Stimulated activated CD8-positive, alpha-beta memory T cell treated with anti-CD3 and anti-CD28 coated beads, Interleukin-2, amount 100 ng/mL, for 1 hour (primary cell): ENCODE results near the gene DNAH3.
"Not testable (repeated sequence)": the region's sequence is repeated elsewhere in the genome, so short reads cannot be mapped to it uniquely, and the experiment has no call there.

Experiments
- DNase-seq, 2 donors: peaks; one replicate each; pipeline ENCODE4 v3.0.0-alpha.2; 2020; ENCODE audit warnings: low read depth in 2 of 2

The DNAH3 gene

DNA sequence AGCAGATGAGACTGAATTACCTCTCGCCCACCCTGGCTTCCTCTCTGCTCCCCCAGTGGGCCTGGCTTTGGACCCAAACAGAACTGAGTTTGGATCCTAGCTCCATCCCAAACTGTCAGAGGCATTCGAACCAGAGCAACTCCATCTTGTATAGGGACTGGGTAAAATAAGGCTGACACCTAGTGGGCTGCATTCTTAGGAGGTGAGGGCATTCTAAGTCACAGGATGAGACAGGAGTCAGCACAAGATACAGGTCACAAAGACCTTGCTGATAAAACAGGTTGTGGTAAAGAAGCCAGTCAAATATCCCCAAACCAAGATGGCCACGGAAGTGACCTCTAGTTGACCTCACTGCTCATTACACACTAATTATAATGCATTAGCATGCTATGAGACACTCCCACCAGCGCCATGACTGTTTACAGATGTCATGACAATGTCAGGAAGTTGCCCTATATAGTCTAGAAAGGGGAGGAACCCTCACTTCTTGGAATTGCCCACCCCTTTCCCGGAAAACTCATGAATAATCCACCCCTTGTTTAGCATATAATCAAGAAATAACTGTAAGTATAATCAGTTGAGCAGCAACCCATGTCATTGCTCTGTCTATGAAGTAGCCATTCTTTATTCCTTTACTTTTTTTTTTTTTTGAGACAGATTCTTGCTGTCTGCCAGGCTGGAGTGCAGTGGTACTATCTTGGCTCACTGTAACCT, 205.6 kb downstream of the DNAH3 start:
- no peak for DNase-seq

DNA sequence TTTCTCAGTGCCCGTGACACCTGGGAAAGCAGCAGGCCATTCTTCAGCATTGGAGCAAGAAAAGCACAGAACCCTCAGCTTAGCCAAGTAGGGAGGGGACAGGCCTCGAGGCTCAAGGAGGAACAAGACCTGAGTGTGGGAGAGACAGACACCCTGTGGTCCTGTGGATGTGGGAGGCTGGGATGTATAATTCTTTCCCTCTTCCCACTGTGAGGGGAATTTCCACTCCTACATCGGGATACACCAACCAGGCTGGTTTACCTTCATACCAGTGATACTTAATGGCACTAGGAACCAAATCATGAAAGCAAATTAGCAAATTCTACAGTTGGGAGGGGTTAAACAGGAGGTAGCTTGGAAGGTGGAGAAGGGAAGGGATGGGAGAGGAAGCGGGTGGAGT, 208.4 kb downstream of the DNAH3 start:
- DNase-seq: no peak

DNA sequence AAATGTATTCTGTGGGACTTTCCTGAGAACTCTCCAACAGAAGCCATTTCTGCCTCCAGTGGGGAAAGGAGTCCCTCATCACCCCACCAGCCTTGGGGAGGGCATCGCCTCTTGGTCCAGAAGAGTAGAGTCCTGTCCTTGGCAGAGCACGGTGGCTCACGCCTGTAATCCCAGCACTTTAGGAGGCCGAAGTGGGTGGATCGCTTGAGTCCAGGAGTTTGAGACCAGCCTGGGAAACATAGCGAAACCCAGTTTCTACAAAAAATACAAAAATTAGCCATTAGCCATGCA, 209.1 kb downstream of the DNAH3 start:
- no peak for DNase-seq

DNA sequence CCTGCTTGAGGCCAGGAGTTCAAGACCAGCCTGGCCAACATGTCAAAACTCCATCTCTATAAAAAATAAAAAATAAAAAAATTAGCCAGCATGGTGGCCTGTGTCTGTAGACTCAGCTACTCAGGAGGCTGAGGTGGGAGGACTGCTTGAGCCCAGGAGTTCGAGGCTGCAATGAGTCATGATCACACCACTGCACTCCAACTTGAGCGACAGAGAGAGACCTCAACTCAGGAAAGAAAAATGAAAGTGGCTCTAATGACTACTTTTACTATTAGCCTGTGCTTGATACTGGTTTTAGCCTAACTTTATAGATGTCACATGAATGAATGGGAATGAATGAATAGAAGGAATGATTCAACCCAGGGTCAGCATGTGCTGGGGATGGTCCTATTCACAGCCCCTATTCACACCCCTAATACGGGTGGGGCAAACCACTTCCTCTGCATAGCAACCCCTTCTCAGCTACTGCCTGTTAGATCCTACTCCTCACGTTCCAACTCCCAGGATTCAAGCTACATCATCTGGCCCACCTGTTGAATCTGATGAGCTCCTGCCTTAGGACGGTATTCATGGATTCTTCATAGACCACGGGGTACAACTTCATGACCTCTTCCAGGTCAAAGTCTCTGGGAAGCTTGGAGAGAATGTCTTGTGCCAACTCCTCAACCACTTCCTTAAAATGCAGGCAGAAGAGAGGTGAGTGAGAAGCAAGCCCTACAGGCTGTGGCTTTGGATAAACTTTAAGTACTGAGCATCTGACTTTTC, 209.6 kb downstream of the DNAH3 start:
- DNase-seq: no peak

DNA sequence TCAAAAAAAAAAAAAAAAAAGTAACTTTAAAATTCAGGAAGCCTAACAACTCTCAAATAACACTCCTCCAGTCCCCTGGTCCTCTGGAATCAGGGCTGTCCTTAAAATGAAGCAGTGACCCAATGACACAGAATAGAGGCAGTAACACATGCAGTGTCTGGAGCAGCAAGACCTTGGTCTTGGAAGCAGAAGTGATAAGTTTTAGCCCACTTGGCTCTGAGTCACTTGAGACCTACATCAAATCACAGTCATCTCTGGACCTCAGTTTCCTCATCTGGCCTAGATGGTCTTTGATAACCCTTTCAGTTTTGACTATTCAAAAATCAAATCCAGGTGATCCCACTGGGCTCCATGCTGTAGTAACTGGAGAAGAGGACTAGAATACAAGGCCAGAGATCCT, 211.0 kb downstream of the DNAH3 start:
- DNase-seq: no peak

DNA sequence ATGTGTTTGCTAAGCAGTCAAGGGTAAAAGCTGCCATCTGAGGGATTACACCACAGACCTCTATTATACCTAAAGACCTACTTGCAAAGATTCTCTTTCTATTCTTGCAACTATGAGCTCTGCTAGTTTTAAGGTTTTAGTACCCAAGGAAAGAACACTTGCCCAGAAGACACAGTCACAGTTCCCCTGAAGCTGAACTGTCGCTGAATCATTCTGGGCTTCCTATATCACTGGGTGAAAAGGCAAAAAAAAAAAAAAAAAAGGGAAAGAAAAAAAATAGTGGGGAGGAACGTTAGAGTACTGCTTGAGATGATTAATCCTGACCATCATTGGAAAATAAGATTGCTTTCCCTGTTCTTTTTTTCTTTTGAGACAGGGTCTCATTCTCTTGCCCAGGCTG, 212.2 kb downstream of the DNAH3 start:
- no peak for DNase-seq

DNA sequence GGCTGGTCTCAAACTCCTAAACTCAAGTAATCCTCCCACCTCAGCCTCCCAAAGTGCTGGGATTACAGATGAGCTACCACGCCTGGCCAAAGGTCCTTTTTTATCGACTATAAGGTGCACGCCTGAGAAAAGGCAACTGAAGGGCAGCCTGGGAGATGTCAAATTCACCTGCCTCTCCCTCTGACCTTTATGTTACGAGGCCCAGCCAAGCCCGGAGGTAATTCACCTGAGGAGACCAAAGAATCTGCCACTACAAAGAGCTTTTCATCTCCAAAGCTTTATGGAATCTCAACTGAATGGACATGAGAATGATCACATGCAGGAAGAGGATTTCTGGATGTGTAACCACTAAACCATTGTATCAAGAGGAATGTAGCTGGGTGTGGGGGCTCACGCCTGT, 212.9 kb downstream of the DNAH3 start:
- no peak for DNase-seq

DNA sequence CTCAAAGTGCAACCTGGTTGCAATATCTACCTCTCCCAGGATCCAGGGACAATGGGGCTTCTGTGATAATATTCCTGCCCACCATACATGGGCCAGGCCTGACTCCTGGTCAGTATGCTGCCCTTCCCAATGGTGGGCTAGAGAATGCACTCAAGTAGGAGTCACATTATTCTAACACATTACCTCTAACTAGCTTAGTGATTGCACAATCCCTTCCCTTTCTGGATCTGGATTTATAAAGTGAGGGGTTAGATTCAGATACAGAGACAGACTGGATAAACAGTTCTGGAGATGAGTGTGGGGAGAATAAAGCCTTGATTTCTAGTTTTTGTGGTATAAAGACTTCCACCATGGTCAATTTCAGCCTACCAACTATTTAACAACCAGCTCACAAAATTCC, 217.1 kb downstream of the DNAH3 start:
- DNase-seq: no peak

DNA sequence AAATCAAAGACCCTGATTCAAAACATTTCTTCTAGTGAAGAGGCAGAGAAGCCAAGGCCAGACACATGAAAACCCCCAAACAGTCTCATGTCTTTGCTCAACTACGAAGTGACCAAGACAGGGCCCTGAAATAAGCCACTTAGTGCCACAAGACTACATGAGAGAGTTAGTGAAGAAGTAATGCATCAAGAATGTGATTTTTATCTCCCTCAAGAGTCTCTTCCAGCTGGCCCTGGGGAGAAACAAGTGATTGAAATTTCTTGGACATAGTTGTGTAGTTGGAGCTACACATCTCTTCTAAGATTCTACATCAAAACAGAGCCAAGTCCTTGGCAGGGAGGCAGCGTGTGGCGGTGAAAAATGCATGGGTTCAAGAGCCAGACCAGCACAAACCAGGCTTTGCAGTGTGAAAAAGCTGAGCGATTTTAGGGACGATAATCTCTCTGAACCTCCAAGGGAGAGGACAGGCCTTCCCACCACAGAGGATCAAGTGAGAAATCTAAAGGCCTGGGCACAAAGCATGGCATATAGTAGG, 219.5 kb downstream of the DNAH3 start:
- no peak for DNase-seq

DNA sequence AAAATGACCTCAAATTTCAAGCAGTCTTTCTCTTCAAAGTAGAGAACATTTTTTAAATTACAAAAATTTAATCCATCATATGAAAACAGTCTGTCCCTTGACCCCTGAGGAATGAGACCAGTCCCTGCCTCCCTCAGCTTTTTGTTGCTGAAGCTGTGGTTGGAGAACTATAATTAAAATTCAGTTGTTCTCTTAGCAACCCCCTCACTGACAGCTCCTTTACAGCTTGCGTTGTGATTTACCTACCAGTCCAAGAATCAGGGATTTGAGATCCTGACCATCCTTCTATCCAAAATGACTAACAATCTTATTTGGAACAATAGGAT, 220.3 kb downstream of the DNAH3 start:
- no peak for DNase-seq

DNA sequence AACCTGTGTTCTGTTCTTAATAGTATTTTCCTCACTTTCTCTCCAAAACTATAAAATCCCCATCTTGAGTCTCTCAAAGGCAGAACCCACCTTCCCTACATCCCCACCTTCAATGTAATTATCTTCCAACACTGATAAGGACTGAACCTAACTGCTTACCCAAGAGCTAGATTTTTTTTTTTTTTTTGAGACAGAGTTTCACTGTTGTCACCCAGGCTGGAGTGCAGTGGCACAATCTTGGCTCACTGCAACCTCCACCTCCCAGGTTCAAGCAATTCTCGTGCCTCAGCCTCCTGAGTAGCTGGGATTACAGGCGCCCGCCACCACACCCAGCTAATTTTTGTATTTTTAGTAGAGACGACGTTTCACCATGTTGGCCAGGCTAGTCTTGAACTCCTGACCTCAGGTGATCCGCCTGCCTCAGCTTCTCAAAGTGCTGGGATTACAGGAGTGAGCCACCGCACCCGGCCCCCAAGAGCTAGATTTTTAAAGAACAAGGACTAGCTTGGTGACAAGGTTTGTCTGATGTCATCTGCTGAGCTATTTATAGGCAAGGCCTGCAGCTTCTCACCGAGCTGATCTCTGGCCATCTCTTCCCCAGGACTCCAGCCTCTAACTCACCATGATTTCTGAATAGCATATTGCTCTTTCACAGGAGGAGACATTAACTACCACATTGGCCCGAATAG, 220.8 kb downstream of the DNAH3 start:
- not testable (repeated sequence) for DNase-seq

DNA sequence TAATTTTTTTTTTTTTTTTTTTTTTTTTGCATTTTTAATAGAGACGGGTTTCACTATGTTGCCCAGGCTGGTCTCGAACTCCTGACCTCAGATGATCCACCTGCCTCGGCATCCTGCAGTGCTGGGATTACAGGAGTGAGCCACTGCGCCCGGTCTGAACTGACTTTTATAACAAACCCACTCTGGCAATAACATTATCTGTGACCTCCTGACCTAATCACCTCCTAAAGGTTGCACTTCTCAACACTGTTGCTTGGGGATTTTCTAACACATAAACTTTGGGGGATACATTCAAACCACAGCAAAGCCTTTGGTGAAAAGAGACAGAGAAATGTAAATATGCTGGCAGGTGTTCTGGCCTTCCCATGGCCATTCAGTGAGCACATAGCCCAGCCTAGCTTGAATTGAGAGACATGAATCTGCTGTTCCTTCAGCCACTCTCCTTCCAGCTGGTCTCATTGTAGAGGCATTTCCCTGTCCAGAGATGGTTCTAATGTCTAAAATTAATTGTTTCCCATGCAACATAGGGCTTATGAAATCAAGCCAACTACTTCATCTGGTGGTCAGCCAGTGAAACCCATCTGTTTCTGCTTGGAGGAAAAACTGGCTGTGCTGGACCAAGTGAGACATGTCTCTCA, 221.8 kb downstream of the DNAH3 start:
- DNase-seq: no peak

DNA sequence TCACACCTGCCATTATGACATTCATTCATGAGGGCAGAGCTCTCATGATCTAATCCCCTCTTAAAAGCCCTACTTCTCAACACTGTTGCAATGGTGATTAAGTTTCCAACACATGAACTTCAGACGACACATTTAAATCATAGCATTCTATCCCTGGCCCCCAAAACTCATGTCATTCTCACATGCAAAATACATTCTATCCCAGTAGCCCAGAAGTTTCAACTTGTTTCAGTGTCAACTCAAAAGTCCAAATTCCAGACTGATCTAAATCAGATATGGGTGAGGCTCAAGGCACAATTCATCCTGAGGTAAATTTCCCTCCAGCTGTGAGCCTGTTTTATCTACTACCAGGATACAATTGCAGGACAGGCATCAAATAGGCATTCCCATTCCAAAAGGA, 224.9 kb downstream of the DNAH3 start:
- no peak for DNase-seq

DNA sequence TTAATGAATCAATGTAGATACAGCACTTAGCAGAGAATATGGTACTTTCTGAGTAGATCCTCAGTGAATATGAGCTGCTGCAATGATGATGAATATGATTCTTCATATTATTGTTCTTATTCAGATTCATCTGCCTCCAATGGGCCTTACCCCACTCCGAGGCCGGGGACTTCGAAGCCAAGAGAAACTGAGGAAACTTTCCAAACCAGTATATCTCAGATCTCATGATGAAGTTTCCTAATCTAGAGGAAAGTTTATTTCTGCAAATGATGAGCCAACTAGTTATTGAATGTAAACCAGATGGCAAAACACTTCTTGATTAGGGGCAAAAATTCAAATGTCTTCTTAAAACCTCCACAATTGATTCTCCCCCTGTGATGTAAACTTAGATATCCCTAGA, 226.8 kb downstream of the DNAH3 start:
- DNase-seq: no peak

DNA sequence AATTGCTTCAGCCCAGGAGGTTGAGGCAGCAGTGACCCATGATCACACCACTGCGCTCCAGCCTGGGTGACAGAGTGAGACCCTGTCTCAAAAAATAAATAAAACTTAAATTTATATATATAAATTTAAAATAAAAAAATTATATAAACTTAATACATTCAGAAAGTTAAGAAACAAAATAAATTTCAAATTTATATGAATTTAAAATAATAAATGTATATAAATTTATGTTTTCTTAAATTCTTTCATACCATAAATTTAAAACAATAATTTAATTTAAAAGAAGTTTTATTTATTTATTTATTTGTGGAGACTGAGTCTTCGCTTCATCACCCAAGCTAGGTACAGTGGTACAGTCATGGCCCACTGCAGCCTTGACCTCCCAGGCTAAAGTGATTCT, 229.8 kb downstream of the DNAH3 start:
- no peak for DNase-seq

DNA sequence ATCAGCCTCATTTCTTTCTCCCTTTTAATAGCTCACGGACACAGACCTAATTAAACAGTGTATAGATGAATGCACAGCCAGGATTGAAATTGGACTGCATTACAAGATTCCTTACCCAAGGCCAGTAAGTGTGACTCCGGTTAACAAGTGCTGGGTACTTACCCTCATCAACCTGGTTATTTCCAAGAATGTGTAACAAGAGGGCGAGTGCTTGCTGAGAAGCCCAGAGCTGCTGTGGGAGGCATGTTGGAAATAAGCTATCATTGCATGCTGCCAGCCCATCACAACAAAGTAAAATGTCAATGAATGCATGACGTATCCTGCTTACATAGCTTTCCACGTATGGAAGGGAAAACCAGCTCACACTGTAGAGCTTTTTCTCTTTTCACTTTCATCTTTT, 230.6 kb downstream of the DNAH3 start:
- no peak for DNase-seq

DNA sequence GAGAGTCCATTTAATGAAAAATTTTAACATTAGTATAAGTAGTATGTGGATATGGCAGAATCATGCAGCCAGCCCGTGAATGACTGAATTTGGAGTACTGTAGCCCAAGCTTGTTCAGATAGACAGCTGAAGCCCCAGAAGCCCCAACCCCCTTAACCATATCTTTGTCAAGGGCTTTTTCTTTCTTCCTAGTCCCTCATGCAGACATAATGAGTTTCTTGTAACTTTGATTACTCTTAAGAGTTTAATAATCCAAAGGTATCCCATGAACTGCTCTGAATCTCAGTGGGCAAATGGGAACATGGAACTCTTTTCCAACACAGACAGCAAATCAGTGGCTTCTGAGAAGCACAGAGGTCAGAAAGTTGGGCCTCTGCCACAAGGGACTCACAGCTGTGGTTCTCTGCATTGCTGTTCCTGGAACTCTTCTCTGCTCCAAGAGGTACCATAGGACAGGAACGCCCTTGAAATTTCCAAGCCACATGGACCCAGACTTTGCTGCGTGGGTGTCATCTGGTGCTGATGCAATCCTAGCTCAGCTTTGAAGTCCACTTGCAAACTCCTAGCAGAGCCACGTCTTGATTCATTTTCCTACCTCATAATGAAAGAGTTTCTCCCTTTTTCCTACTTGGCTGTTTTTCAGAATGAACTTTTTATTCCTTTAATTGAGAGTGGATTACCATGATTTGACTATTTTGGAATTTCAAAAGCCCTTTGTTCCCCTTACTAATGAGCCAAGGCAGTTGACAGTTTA, 232.0 kb downstream of the DNAH3 start:
- DNase-seq: no peak

DNA sequence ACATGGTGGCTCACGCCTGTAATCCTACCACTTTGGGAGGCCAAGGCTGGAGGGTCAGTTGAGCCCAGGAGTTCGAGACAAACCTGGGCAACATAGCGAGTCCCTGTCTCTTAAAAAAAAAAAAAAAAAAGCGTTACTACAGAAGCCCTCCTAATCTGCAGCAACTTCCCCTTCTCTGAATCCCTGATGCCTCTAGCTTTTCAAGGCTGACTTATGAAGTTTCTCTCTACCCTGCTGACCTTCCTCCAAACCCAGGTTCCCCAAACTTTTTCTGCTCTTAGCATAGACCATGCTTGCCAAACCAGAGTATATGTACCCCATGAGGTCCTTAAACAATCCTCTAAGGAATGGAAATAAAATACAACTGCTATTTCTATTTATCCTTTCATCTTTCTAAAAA, 233.7 kb downstream of the DNAH3 start:
- DNase-seq: no peak

DNA sequence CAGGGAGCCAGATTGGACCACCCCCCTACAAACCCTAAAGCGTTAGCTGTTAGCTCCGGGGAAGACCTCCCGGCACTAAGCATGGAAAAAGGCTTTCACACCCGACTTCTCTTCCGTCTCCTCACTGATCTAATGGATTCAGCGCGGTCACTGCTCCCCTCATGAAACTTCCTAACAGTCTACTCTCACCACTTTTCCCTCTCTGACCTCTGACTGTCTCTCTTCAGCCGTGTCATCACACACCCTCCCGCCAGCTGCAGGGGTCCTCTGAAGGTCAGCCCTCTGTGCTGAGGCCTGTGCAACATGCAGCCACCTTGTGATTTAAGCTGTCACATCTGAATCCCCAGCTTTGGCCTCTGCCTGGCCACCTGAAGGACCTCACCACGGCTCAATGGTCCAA, 234.4 kb downstream of the DNAH3 start:
- no peak for DNase-seq

DNA sequence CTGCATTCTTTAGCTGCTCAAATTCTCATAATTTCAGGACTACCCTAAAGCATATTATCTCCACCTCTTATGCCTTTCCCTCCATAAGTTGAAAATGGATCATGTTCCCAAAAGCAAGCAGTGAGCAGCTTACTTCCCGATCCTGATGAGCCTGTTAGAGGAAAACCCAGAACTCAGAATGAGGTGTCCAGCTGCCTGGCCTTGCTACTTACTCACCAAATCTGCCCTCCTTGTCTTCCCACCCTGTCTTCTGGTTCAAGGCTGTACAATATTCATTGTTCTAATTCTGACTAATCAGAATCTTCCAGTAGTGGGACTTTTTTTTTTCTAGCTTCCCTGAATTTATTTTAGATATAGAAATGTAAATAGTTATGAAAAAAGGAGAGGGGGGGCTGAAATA, 239.3 kb downstream of the DNAH3 start:
- no peak for DNase-seq

DNA sequence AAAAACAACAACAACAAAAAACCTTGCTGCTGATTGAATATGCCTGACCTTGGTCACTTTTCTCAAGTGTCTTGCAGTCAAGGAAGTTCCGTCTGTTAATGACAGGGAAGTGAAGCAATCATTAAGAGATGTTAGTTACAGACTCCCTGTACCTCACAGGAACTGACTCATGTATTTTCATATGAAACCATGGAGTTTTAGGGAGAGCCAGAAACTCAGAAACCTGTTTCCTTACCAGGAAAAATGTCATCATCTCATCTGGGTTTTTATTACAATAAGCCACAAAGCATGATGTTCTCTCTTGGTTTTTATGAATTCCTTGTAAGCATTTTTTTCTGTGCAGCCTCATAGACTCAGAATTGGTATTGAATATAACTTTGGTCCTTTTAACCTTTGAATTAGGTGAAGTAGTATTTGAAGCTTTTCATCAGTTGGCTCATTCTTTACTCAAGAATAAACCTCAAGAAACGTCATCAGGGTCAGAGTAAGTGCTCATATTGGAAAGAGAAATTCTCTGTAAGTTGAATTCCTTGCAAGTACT, 239.8 kb downstream of the DNAH3 start:
- DNase-seq: no peak
